ENCODE data around the gene VGLL4.
A peak's percentile ranks its signal among the peaks of the same experiment; 100 is the strongest.

- TF ChIP-seq RAD21 (IDR thresholded peaks at IDR 0.05; ENCODE audit: low read depth), result no peak; the same call in 1 of the 2 replicates
- 0 out of 2 replicates have a peak, but pooled peaks have one; percentile 13 for TF ChIP-seq SIN3A (IDR thresholded peaks at IDR 0.05; ENCODE audit: low read depth)
- no peak; the same call in 1 of the 2 replicates for TF ChIP-seq JUND (IDR thresholded peaks at IDR 0.05)
- TF ChIP-seq CTCF (IDR thresholded peaks at IDR 0.05 in 2 of 3, conservative IDR thresholded peaks at IDR 0.05 in 1 of 3; ENCODE audit: borderline replicate concordance in 1 of 3, insufficient read depth in 1 of 3, low read depth in 2 of 3, low read length in 2 of 3), result no peak
- TF ChIP-seq YY1 (IDR thresholded peaks at IDR 0.05; ENCODE audit: extremely low read depth, insufficient replicate concordance, low read depth, low read length), result no peak
- no peak for TF ChIP-seq REST (IDR thresholded peaks at IDR 0.05; ENCODE audit: low read depth)
- TF ChIP-seq ZNF274 (IDR thresholded peaks at IDR 0.05; ENCODE audit: low read depth, low read length), result no peak
Observed at GRCh38 chr3:11548721-11549131, 95.0 kb downstream of the VGLL4 start.
